SIG-M5 treated with dmso at 0.1 percent for 504 hours (cell line): ENCODE measurements around the gene LYRM7.
A peak's percentile ranks its signal among the peaks of the same experiment; 100 is the strongest.
"Not testable (repeated sequence)": the region's sequence is repeated elsewhere in the genome, so short reads cannot be mapped to it uniquely, and the experiment has no call there.

Experiments used
- DNase-seq: peaks from one replicate; lab custom pipeline; 2025; ENCODE audit not compliant: unreplicated experiment; lab: John Stamatoyannopoulos, UW

Gene LYRM7

DNA sequence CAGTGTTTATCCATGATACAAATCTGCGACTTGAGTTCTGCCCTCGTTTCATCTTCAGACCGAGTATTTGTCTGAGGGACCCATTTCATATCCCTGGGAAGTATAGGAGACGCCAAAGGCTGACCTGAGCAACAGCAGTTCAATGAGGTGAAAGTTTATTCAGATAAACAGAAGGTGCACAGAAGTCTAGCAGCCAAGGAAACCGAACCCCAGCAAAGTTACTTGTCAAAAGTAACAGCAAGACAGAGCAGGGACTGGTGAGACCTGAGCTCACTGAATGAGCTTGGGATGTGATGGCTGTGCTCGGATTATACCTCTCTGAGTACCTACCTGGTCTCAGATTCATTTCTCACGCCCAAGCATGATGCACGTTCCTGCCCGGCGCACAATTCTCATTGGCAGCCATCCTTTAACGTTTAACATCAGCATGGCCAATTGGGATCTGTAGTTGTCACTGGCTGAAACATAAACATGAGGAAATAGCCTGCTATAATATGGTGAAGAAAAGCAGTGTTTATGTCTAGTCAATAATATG lies 599 bp downstream of the LYRM7 start:
- DNase-seq: peak; percentile 5

DNA sequence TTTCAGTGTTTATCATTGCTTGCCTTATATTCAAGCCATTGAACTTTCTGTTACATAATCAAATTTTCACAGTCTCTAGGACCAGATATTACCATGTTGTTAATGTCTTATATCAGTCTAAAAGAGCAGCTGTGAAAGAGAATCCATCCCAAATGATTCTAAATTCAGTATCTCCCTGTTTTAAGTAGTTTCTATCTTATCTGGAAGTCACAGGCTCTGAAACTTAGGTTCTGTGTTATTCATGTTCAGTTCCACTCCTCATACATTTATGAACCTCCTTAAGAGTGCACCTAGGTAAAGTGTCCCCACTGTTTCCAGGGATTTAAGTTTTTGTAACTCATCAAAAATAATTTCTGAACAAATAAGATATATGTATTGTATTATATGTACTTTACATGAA lies 9.7 kb downstream of the LYRM7 start:
- DNase-seq: no peak

DNA sequence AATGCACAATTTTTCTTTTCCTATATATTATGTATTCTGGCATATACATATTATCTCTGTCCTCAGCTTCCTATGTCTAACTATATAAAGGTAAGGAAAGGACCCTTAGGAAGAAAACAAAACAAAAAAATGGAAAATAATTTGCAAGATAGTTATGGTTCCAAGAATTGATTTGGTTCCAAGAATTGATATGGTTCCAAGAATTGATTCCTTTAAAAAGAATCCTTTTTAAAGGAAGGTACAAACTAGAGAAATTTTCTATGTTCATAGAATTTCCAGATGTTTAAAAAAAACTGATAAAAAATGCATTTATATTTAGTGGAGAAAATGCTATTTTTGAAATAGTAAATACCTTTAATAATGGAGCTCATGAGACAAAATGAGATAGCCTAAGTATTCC lies 12.1 kb downstream of the LYRM7 start:
- no peak for DNase-seq

DNA sequence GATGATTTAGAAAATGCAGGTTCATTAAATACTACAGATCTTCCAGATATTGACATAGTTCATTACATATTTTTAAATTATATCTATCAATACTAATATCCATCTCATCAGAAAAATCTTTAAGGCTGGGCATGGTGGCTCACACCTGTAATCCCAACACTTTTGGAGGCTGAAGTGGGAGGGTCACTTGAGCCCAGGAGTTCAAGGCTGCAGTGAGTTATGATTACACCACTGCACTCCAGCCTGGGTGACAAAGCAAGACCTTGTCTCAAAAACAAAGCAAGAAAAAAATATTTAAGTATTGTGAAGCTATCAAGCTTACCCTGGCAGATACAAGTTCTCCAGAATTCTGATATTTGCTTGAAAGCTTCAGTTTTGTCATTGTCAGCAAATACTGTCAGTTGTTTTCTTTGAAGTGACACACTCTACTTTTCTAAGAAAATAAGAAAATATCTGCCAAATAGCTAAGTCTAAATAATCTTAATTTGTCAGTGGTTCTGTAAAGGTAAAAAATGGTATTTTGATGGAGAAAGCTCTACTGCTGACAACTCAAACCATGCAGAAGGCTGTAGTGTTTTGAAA lies 14.9 kb downstream of the LYRM7 start:
- no peak for DNase-seq

DNA sequence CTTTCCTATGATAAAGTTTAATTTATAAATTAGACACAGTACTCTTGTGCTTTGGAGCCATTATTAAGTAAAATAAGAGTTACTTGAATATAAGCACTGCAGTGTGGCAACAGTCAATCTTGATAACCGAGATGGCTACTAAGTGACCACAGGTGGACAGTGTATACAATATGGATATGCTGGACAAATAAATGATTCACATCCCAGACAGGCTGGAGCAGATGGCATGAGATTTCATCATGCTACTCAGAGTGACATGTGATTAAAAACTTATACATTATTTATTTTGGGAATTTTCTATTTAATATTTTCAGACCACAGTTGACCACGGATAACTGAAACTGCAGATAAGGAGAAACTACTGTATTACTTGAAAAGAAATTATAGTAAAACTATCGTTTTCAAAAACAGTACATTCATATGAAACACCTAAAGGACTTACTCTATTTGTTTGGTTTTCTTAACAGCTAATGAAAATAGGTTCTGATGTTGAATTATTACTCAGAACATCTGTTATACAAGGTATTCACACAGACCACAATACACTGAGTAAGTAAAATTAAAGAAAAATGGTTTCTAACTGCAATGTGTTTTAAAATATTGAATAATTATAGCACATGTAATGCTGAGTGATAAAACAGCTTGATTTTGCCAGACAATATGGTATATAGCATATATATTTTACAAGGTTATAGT lies 16.0 kb downstream of the LYRM7 start:
- DNase-seq: no peak

DNA sequence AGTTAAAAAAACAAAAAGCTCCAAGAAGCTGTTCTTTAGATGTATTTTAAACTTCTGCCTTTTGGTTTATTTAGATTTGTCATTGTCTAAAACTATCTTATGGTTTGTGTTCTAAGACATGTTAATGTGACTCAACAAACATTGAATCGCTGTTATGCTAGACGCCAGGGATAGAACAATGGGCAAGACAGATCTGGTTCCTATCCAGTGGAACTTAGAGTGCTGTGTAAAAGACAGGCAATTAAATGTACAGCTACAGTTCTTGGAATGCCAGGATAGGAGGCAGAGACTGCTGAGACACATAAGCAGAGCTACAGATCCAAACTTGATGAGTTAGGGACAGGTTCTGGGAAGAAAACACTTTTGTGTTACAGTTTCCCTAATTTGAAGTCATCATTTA lies 22.4 kb downstream of the LYRM7 start:
- DNase-seq: no peak

- not testable (repeated sequence) for DNase-seq
Measured at GRCh38 chr5:131193897-131194296, 23.2 kb downstream of the LYRM7 start.

DNA sequence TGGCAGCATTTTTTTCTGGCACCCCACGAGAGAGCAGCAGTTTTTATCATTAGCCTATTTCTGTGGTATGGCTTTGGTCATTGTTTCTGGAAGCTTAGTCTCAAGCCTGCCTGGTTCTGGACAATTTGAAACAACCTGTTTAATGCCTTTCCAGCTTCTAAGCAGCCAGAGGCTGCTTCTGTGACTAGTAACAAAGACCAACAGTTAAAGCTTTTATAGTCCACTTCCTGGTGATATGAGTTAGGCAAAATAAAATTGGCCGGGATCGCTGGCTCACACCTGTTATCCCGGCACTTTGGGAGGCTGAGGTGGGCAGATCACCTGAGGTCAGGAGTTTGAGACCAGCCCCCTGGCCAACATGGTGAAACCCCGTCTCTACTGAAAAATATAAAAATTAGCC lies 24.0 kb downstream of the LYRM7 start:
- DNase-seq: no peak

- no peak for DNase-seq
Measured at GRCh38 chr5:131195696-131196095, 25.0 kb downstream of the LYRM7 start.

DNA sequence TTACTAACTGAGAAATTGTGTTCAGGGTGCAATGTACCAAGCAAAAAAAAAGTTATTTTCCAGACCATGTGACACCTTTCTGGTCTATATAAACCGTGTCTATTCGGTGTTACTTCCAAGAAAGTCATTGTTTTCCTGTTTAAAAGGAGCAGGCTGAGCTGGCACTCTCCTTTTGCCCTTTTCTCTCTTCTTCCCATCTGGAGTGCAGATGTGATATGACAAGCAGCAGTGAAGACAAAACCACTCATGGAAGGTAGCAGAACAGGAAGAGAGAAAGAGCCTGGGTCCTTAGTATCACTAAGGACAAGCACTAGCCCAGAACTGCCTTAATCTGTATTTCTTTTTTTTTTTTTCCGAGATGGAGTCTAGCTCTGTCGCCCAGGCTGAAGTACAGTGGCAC lies 25.6 kb downstream of the LYRM7 start:
- DNase-seq: no peak

DNA sequence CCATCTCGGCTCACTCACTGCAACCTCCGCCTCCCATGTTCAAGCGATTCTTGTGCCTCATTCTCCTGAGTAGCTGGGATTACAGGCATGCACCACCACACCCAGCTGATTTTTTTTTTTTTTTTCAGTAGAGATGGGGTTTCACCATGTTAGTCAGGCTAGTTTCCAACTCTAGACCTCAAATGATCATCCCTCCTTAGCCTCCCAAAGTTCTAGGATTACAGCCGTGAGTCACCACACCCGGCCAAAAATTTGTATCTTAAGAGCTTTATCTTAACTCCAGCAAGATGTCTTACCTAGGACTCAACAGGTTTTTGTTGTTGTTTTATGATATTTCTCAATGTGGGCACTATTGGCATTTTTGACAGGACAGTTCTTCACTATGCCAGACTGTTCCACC lies 27.9 kb downstream of the LYRM7 start:
- DNase-seq: no peak

DNA sequence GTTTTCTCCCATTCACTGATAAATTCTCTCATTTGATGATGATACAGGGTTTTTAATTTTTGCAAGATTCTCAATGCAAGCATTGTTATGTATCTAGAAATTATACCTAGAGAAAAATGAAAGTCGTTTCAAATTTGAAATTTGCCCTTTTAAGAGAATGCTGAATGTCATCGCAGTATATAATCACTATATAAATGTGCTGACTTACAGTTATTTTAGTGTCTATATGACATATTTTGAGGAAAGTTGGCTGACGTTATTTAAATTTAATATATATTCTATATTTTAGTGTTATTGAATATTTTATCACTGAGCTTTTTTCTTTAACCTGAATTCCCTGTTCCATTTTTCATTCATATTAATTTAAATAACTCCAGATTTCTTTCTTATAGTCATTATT lies 29.8 kb downstream of the LYRM7 start:
- DNase-seq: no peak

- no peak for DNase-seq
Measured at GRCh38 chr5:131204964-131205363, 34.2 kb downstream of the LYRM7 start.

DNA sequence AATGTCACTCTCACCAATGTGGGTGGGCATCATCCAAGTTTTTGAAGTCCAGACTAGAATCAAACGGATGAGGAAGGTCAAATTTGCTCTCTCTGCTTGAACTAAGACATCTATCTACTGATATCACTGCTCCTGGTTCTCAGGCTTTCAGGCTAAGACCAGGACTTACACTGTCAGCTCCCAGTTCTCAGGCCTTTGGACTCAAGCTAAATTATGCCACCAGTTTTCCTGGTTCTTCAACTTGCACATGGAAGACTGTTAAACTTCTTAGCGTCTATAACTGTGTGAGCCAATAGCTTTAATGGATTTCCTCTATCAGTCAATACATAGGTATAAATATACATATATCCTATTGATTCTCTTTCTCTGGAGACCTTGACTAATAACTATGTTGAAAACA lies 35.3 kb downstream of the LYRM7 start:
- no peak for DNase-seq

GRCh38 chr5:131206772-131207171 lies 36.0 kb downstream of the LYRM7 start:
- peak; percentile 86 for DNase-seq

GRCh38 chr5:131209175-131209505 lies 38.4 kb downstream of the LYRM7 start:
- no peak for DNase-seq

DNA sequence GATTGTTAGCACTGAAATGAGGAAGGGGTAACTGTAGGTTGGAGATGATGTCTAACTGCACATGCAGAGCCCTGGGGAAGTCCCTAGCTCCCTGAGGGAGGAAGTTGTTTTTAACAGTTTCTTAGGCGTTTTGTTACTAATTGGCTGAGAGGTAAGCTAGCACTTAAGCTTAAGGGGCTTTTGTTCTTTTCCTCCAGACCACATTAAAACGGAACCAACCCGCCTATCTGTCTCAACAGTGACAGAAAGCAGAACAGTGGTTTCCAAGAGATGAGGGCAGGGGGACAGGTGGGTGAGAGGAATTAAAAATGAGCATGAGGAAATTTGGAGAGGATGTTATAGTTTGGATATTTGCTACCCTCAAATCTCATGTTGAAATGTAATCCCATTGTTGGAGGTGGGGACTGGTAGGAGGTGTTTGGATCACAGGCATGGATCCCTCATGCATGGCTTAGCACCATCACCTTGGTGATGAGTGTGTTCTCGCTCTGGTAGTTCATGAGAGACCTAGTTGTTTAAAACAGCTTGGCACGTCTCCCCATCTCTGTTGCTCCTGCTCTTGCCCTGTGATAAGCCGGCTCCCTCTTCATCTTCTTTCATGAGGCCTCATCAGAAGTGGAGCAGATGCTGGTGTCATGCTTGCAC lies 38.9 kb downstream of the LYRM7 start:
- peak; percentile 96 for DNase-seq

- DNase-seq: no peak
Measured at GRCh38 chr5:131210151-131210510, 39.4 kb downstream of the LYRM7 start.

DNA sequence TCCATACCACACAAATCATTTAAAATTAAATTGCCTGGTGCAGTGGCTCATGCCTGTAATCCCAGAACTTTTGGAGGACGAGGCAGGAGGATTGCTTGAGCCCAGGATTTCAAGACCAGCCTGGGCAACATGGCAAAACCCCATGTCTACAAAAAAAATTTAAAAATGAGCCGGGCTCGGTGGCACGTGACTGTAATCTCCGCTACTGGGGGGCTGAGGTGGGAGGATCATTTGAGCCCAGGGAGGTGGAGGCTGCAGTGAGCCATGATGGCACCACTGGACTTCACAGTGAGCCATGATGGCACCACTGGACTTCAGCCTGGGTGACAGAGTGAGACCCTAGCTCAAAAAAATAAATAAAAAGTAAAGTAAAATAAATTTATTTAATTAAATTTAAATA lies 40.9 kb downstream of the LYRM7 start:
- no peak for DNase-seq

DNA sequence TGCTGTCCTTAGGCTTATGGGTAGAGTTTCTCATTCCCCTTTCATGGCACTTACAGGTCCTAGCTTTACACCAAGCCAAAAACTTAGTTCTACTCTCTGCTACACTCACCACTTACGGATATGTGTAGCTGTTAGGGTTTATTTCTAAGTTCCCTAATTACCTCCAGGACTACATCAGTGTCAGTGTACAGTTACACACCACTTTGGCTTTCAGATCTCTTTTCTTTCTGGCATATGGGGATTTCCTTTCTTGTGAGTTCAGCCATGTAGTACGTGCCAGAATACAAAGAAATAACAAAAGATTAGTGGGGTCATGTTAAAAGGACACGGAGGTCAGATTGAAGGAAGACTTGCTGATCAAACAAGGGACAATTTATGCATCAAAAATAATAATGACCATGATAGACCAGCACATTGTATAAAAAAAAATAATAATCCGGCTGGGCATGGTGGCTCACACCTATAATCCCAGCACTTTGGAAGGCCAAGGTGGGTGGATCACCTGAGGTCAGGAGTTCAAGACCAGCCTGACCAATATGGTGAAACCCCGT lies 41.8 kb downstream of the LYRM7 start:
- DNase-seq: peak; percentile 16

GRCh38 chr5:131214609-131215227 lies 44.0 kb downstream of the LYRM7 start:
- no peak for DNase-seq

DNA sequence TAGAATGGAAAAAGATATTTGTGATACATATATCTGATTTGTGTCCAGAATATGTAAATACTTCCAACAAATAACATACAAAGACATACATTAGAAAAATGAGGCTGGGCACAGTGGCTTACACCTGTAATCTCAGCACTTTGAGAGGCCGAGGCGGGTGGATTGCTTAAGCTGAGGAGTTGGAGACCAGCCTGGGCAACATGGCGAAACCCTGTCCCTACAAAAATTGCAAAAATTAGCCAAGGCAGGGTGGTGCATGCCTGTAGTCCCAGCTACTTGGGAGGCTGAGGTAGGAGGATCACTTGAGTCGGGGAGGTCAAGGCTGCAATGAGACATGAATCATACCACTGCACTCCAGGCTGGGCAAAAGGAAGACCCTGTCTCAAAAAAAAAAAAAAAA lies 47.0 kb downstream of the LYRM7 start:
- no peak for DNase-seq
